AG20443 (cell line): ENCODE measurements around the gene STXBP6.

Experiments
- DNase-seq: peaks from one replicate; pipeline ENCODE4 v3.0.0; 2012; ENCODE audit warnings: low spot score, mixed read lengths

STXBP6 gene

GRCh38 chr14:25049568-25050268 lies at the start of gene STXBP6:
Gene STXBP6, minus strand, starts transcription at chr14:25050147. Its CDS starts 75,329 bp downstream, at chr14:24974818.
- peak; percentile 88 for DNase-seq

GRCh38 chr14:25097120-25097519 lies 47.2 kb upstream of the STXBP6 start:
- no peak for DNase-seq

GRCh38 chr14:25095736-25096437 lies 45.9 kb upstream of the STXBP6 start:
- no peak for DNase-seq

GRCh38 chr14:25094171-25094907 lies 44.4 kb upstream of the STXBP6 start:
- DNase-seq: no peak

- no peak for DNase-seq
These were observed 42.4 kb upstream of the STXBP6 start for GRCh38 chr14:25092258-25092740.

GRCh38 chr14:25090716-25091454 lies 40.9 kb upstream of the STXBP6 start:
- DNase-seq: peak; percentile 56

- DNase-seq: no peak
These were observed 40.3 kb upstream of the STXBP6 start for GRCh38 chr14:25090256-25090655.

GRCh38 chr14:25089496-25089895 lies 39.5 kb upstream of the STXBP6 start:
- no peak for DNase-seq

- no peak for DNase-seq
These were observed 37.0 kb upstream of the STXBP6 start for GRCh38 chr14:25086821-25087396.

GRCh38 chr14:25086081-25086480 lies 36.1 kb upstream of the STXBP6 start:
- DNase-seq: no peak

- DNase-seq: no peak
These were observed 30.7 kb upstream of the STXBP6 start for GRCh38 chr14:25080682-25081081.

- no peak for DNase-seq
These were observed 29.4 kb upstream of the STXBP6 start for GRCh38 chr14:25079311-25079710.

- DNase-seq: no peak
These were observed 24.2 kb upstream of the STXBP6 start for GRCh38 chr14:25074099-25074685.

GRCh38 chr14:25069879-25070278 lies 19.9 kb upstream of the STXBP6 start:
- DNase-seq: no peak

GRCh38 chr14:25067600-25067999 lies 17.7 kb upstream of the STXBP6 start:
- no peak for DNase-seq

- DNase-seq: no peak
These were observed 12.0 kb upstream of the STXBP6 start for GRCh38 chr14:25062022-25062321.

GRCh38 chr14:25056688-25057078 lies 6.7 kb upstream of the STXBP6 start:
- DNase-seq: no peak

GRCh38 chr14:25055992-25056687 lies 6.2 kb upstream of the STXBP6 start:
- DNase-seq: no peak

GRCh38 chr14:25055005-25055404 lies 5.1 kb upstream of the STXBP6 start:
- no peak for DNase-seq

GRCh38 chr14:25053585-25053984 lies 3.6 kb upstream of the STXBP6 start:
- DNase-seq: no peak

GRCh38 chr14:25052921-25053320 lies 3.0 kb upstream of the STXBP6 start:
- DNase-seq: no peak
